Activated naive CD4-positive, alpha-beta T cell (primary cell): ENCODE data around the gene VAV1.

Source experiments
- DNase-seq, 4 experiments: peaks; one replicate each; lab custom pipeline; 2025; lab: John Stamatoyannopoulos, UW

Gene VAV1

GRCh38 chr19:6890938-6891337 is 118.4 kb downstream of the VAV1 start:
- peak in 1 of 4 experiments; percentile 21 for DNase-seq

GRCh38 chr19:6891761-6892385 is 119.4 kb downstream of the VAV1 start:
- no peak for DNase-seq

DNA sequence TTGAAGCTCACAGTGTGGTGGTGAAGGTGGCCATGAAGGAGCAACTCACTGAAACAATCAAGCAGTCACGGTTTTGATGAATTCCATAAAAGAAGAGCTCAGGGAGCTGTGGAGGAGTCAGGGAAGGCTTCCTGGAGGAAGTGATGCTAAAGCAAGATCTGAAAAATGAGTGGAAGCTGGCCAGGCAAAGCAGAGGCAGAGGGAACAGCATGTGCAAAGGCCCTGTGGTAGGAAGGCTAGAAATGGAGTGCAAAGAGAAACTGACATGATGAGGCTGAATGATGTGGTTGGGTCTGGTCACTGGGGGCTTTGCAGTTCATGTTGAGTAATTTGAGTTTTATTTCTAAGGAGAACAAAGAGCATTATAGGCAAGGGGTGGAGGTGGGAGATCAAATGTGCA is 121.8 kb downstream of the VAV1 start:
- DNase-seq = no peak

DNA sequence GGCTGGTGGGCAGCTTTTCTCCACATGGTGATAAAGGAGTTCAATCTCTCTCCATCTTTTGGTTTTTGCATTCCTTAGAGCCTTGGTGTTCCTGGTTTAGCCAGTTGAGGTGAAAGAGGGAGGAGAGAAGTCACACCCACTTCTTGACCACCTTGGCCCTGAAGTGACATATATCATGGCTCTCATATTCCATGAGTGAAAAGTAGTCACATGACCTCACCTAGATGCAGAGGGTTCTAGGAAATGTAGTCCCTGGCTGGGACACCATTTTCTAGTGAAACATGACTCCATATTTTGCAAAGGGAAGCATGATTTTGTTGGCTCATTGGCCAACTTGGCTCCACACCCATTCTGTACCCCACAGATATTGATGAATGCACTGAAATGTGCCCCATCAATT is 130.9 kb downstream of the VAV1 start:
- no peak for DNase-seq

DNA sequence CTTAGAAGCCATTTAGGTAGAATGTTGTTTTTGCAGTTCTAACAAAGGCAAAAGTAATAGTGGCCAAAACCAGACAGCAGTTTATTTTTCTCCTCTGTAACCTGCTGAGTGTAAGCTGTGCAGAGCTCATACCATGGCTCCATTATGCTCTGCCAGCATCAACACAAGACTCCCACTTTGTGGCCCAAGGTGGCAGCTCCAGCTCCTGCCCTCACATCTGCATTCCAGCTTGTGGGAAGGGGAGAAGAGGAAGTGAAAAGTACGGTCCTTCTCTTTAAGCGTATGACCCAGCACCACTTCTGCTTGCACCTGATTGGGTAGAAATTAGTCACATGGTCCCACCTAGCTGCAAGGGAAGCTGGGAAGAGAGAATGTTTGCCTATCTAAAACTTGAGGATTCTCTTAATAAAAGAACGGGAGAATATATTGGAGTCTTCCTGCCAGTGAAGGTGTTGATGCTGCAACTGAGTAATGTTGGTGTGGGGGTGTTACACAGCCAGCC is 134.1 kb downstream of the VAV1 start:
- DNase-seq = no peak
